ENCODE results near the gene HTR4.

The HTR4 gene

GRCh38 chr5:148606296-148606695 lies 48.0 kb downstream of the HTR4 start:
- no peak for DNase-seq

GRCh38 chr5:148599187-148599586 lies 55.1 kb downstream of the HTR4 start:
- no peak for DNase-seq

- no peak for DNase-seq
These were observed 58.6 kb downstream of the HTR4 start for GRCh38 chr5:148595697-148596096.

GRCh38 chr5:148586796-148587195 lies 67.5 kb downstream of the HTR4 start:
- DNase-seq = no peak

GRCh38 chr5:148585988-148586387 lies 68.3 kb downstream of the HTR4 start:
- no peak for DNase-seq

GRCh38 chr5:148584103-148584502 lies 70.2 kb downstream of the HTR4 start:
- no peak for DNase-seq

GRCh38 chr5:148583421-148583965 lies 70.8 kb downstream of the HTR4 start:
- no peak for DNase-seq

GRCh38 chr5:148574167-148574566 lies 80.2 kb downstream of the HTR4 start:
- no peak for DNase-seq

GRCh38 chr5:148573374-148573773 lies 81.0 kb downstream of the HTR4 start:
- DNase-seq = no peak

GRCh38 chr5:148569948-148570347 lies 84.4 kb downstream of the HTR4 start:
- DNase-seq = no peak

- no peak for DNase-seq
These were observed 89.2 kb downstream of the HTR4 start for GRCh38 chr5:148565148-148565547.

GRCh38 chr5:148563021-148563420 lies 91.3 kb downstream of the HTR4 start:
- no peak for DNase-seq

GRCh38 chr5:148561801-148562311 lies 92.5 kb downstream of the HTR4 start:
- DNase-seq = no peak

- DNase-seq = peak in 1 of 2 experiments; percentile 23
These were observed 94.9 kb downstream of the HTR4 start for GRCh38 chr5:148559461-148559860.

GRCh38 chr5:148558892-148559291 lies 95.4 kb downstream of the HTR4 start:
- DNase-seq = no peak

GRCh38 chr5:148556835-148557234 lies 97.5 kb downstream of the HTR4 start:
- DNase-seq = no peak

- no peak for DNase-seq
These were observed 99.7 kb downstream of the HTR4 start for GRCh38 chr5:148554621-148555020.

- no peak for DNase-seq
These were observed 110.6 kb downstream of the HTR4 start for GRCh38 chr5:148543727-148544126.

GRCh38 chr5:148542812-148543211 lies 111.5 kb downstream of the HTR4 start:
- no peak for DNase-seq

GRCh38 chr5:148541054-148541835 lies 113.1 kb downstream of the HTR4 start:
- no peak for DNase-seq

- no peak for DNase-seq
These were observed 113.7 kb downstream of the HTR4 start for GRCh38 chr5:148540647-148541046.

GRCh38 chr5:148539851-148540250 lies 114.5 kb downstream of the HTR4 start:
- no peak for DNase-seq

GRCh38 chr5:148535190-148535589 lies 119.1 kb downstream of the HTR4 start:
- DNase-seq = no peak

- DNase-seq = no peak
These were observed 121.2 kb downstream of the HTR4 start for GRCh38 chr5:148532969-148533670.
